ENCODE results near the gene CPA5. TPM values are rescaled to one million over a fixed set of nuclear protein-coding genes. Genes with fewer than 3 reads are reported as not detected.

CPA5 gene
- total and polyA plus RNA-seq, 2 of the 8 experiments (the other 6 are each of a cell fraction or from before 2014, with no cell fraction given): 0.12 TPM; not detected in 1

DNA sequence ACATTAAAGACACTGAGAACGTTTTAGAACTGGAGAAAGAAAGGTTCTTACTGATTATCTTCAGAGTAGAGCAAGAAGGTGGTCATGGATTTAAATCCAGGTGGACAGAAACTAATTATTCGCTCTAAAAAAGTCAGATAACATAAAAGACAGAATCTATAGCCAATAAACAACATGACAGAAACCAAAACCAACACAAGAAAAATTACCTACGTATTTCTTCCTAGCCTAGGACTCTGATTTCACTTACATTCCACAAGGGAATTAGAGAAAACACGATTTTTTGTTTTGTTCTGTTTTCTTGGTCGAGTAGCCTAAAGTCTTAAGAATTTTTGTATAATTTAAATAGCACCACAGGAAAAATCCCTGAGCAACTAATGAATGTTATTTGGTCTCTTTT is 50.8 kb downstream of the CPA5 start:
- DNase-seq (ENCODE audit: low read depth in 1 of 2, low spot score in 2 of 2) (no peak), FAIRE-seq (no peak)
- H3K27ac ChIP-seq (ENCODE audit: low read depth, low read length): no peak overlapping the region
- H3K14ac ChIP-seq (ENCODE audit: insufficient read length): no peak overlapping the region
- CTCF ChIA-PET (ENCODE audit: partially characterized antibody): no interaction called here
- H3K9ac ChIP-seq (replicated peaks in 1 of 4; ENCODE audit: extremely low read depth in 1 of 4, low read depth in 3 of 4, low read length in 3 of 4): no peak overlapping the region
- TF ChIP-seq ZNF274 (IDR thresholded peaks at IDR 0.05; ENCODE audit: borderline replicate concordance, extremely low read depth, low read length) (no peak), SP1 (IDR thresholded peaks at IDR 0.05; ENCODE audit: low read depth, low read length) (no peak), CTBP2 (IDR thresholded peaks at IDR 0.05; ENCODE audit: borderline replicate concordance, insufficient read depth, insufficient read length, low read length) (no peak), EZH2 (IDR thresholded peaks at IDR 0.05; ENCODE audit: low read depth, low read length, severe bottlenecking) (no peak), HDAC6 (IDR thresholded peaks at IDR 0.05; ENCODE audit: low read depth, low read length) (no peak), EGR1 (IDR thresholded peaks at IDR 0.05; ENCODE audit: borderline replicate concordance, low read depth, low read length) (no peak), CEBPB (IDR thresholded peaks at IDR 0.05; ENCODE audit: low read depth, low read length) (no peak), SIN3A (conservative IDR thresholded peaks at IDR 0.05 in 1 of 2, IDR thresholded peaks at IDR 0.05 in 1 of 2; ENCODE audit: low read depth in 1 of 2, low read length in 2 of 2) (no peak)
- no peak overlapping the region for H2AFZ ChIP-seq (ENCODE audit: low read length)
- H3K4me1 ChIP-seq (replicated peaks in 1 of 4; ENCODE audit: control insufficient read depth in 3 of 4, insufficient read depth in 4 of 4, low read length in 3 of 4): peaks cover 0 to 2% (median 0%) of the 10 kb centered on the region in 4 experiments; a peak in 2 of 7 replicates
- 77% methylated on average over 5 of the region's 5 CpGs; no CpG with 5 or more reads in 1 of the 2 experiments for WGBS, 2 experiments (ENCODE audit: extremely low coverage in 1 of 2, insufficient coverage in 1 of 2, insufficient read length in 1 of 2, insufficient replicate concordance in 2 of 2, low coverage in 1 of 2, low lambda C conversion rate in 2 of 2, missing lambda C conversion rate in 1 of 2)
- no peaks in the 10 kb centered on the region for H3K23me2 ChIP-seq (ENCODE audit: low read depth, low read length)
- H3K79me2 ChIP-seq (ENCODE audit: control insufficient read depth in 1 of 2, insufficient read depth in 2 of 2, low read length in 2 of 2): no peaks in the 10 kb centered on the region
- H3K4me2 ChIP-seq (ENCODE audit: insufficient read depth in 1 of 2, low read depth in 2 of 2, low read length in 2 of 2): no peak overlapping the region
- no peak overlapping the region for H2BK20ac ChIP-seq (ENCODE audit: low read length)
- H3K36me3 ChIP-seq (ENCODE audit: control insufficient read depth in 2 of 4, insufficient read depth in 4 of 4, low read length in 3 of 4): no peaks in the 10 kb centered on the region
- H4K91ac ChIP-seq (replicated peaks; ENCODE audit: insufficient read length, low read length): no peak overlapping the region
- no peak overlapping the region for H3K4me3 ChIP-seq (ENCODE audit: extremely low read depth in 1 of 4, insufficient read depth in 2 of 4, low read depth in 3 of 4, low read length in 4 of 4)
- no peak overlapping the region for H2BK5ac ChIP-seq (ENCODE audit: low read depth, low read length)
- POLR2A ChIA-PET (ENCODE audit: partially characterized antibody): no interaction called here
- H4K8ac ChIP-seq (ENCODE audit: extremely low read depth, insufficient read depth, low read length): no peak overlapping the region
- H3K27me3 ChIP-seq (replicated peaks in 1 of 4; ENCODE audit: control insufficient read depth in 3 of 4, extremely low read depth in 1 of 4, insufficient read depth in 3 of 4, low read length in 3 of 4): no peaks in the 10 kb centered on the region
- H3K9me3 ChIP-seq (ENCODE audit: insufficient read depth in 2 of 2, low read depth in 1 of 2, low read length in 1 of 2): no peaks in the 10 kb centered on the region
- no peak overlapping the region for H2BK15ac ChIP-seq (ENCODE audit: low read length)
- no peak overlapping the region for H4K5ac ChIP-seq (ENCODE audit: insufficient read length, low read depth, low read length)
- no peak overlapping the region for H2BK120ac ChIP-seq (replicated peaks; ENCODE audit: low read depth, low read length)
- no peak overlapping the region for H3K23ac ChIP-seq (ENCODE audit: insufficient read length)
- H2BK12ac ChIP-seq (ENCODE audit: low read depth, low read length): no peak overlapping the region
- H3K56ac ChIP-seq (replicated peaks; ENCODE audit: insufficient read length, low read depth, low read length): no peak overlapping the region
- H3K4ac ChIP-seq (replicated peaks; ENCODE audit: insufficient read length, low read depth, low read length): no peak overlapping the region
- H4K20me1 ChIP-seq (replicated peaks in 1 of 2; ENCODE audit: control insufficient read depth in 1 of 2, insufficient read depth in 2 of 2, low read length in 2 of 2): no peaks in the 10 kb centered on the region
- no peak overlapping the region for H2AK5ac ChIP-seq (ENCODE audit: low read depth, low read length)
- H3K79me1 ChIP-seq (ENCODE audit: low read depth, low read length): no peaks in the 10 kb centered on the region
- H3K18ac ChIP-seq (ENCODE audit: extremely low read depth, low read length): no peak overlapping the region

Measured in H1 (cell line).